ENCODE results near the gene MAP4K5.
A peak's percentile ranks its signal among the peaks of the same experiment; 100 is the strongest.
"Not testable (repeated sequence)": the region's sequence is repeated elsewhere in the genome, so short reads cannot be mapped to it uniquely, and the experiment has no call there.

The MAP4K5 gene

DNA sequence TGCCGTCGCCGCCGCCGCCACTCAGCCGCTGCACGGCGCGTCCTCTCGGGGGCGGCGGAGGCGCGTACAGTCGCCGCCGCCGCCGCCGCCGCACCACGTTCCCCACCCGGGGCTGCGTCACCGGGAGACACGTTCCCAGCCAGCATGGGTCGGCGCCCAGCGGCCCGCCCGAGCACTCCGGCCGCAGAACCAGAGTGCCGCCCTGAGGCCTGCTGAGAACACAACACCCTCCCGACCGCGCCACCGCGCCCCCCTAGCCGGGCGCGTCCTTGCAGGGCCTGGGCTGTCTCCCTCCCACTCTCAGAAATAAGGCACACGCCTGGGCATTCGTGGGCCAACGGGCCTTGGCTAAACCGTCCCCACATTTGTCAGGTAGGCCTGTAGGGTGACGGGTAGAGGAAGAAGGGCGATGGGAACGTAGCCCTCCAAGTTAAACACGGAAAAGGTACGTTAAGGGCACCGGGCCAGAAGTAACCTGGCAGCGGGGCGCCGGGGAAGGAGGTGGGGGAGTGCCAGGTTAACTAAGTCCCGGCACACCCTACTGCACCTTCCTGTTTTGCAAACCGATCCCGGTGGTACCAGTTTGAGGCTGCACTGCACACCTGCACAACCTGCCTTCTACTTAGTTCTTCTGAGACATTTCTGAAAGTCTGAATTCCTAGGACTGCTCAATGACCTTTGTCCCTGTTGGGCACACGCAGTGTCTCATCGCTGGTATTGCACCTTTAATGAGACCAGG lies at the start of gene MAP4K5:
Gene MAP4K5, minus strand, starts transcription at position 68 of the 739 bp plus-strand sequence. CDS start 520 bp downstream, outside the sequence.
- no peak for DNase-seq (ENCODE audit: low read depth, low spot score)

DNA sequence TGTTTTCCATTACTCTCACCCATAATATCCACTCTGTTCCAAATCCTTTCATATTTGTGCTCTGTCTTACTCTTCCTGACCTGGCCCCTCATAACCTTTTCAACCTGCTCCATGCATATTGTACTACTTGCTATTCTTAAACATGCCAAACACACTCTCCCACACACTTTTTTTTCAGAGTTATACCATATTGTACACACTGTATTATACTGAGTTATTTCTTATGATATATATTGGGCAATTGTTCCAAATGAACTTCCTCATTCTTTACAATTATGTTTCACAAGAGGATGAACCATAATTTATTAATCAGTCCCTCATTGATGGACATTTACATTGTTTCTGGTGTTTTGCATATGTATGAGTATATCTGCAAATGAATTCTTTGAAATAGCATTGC lies 46.1 kb upstream of the MAP4K5 start:
- DNase-seq (ENCODE audit: low read depth, low spot score) = no peak

DNA sequence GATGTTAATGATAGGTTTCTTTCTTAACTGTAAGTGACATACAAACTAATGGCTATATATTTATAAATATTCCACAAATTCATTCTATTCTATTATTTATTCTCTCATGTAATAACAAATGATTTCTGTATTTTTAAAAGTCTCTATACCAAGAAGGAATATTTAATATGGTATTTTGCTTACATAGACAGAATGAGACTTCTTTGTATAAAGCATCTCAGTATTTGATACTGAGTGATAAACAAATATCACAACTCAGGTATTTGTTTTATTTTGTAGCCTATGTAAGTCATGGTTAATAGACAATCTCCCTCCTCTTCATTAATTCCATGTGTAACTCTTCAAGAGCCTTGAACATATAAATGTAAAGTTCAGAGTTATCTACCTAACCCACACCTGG lies 45.6 kb upstream of the MAP4K5 start:
- DNase-seq (ENCODE audit: low read depth, low spot score) = no peak

DNA sequence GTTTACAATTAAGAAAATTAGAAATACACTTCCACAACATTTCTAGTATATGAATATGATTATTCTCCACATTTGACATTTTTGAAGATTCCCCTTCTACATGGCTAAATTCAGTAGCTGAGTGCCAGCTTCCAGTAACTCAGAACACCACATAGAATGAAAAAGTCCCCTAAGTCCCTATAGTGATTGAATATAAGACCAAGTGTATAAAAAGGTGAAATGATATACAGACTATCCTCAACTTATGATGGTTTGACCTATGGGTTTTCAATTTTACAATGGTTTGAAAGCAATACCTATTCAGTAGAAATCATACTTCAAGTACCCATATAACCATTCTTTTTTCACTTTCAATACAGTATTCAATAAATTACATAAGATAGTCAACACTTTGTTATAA lies 43.4 kb upstream of the MAP4K5 start:
- DNase-seq (ENCODE audit: low read depth, low spot score) = no peak

DNA sequence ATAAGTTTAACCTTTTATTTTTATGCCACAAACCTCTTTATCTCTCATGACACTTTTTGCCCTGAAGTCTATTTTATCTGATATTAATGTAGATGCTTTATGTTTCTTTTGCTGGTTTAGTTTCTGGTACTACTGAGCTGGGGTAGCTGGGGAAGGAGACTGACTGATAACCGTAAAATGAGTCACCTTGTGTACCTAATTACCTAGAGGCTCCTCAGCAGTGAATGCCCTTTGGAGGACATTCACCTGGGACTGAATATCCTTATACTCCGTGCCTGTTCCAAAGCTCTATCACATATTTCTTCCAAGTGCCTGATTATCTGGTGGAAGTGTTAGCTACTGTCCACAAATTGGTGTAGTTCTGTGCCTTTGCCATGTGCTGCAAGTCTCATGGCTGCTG lies 41.5 kb upstream of the MAP4K5 start:
- DNase-seq (ENCODE audit: low read depth, low spot score) = no peak

DNA sequence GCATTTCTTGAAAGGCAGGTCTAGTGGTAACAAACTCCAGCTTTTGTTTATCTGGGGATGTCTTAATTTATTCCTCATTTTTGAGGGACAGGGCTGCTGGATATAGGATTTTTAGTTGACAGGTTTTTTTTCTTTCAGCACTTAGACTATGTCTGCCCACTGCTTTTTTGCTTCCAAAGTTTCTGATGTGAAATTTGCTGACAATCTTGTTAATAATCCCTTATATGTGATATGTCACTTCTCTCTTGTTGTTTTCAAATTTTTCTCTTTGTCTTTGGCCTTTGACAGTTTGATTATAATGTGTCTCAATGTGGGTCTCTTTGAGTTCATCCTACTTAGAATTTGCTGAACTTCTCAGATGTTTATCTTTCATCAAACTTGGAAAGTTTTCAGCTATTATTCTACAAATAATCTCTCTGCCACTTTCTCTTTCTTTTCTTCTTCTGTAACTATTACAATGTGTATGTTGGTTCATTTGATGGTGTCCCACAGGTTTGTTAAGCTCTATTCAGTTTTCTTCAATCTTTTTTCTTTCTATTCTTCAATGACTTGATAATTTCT lies 37.4 kb upstream of the MAP4K5 start:
- DNase-seq (ENCODE audit: low read depth, low spot score) = no peak

DNA sequence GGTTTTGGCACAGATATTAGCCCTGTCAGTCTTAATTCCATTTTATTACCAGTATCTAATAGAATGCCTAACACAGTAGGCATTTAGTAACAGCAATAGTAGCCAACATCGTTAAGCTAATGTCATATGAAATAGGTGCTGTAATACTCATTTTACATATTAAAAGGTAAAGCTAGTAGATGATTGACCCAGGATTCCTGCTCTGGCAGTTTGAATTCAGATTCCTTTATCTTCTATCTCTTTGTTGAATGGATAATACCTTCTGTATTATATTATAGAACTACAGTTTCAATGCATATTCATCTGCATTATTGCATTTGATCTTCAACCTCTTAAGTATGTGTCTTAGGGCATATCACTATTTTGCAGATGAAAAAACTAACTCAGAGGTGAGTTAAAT lies 30.5 kb upstream of the MAP4K5 start:
- no peak for DNase-seq (ENCODE audit: low read depth, low spot score)

DNA sequence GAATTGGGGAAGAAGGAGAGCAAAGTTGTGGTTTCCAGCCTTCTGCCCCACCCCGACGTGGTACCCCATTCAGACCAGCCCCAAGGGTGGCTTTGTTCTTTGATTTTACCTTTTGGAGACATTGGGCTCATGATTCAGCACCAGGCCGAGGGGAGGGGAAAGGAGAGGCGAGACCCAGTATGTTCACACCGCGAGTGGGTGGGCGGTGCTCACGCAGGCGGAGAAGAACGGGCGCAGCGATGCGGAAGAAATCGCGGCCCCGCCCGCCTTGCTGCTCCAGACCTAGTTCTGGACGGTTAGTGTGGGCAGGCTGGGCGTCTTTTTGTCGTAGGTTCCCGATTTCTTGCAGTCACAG lies 28.5 kb upstream of the MAP4K5 start:
- no peak for DNase-seq (ENCODE audit: low read depth, low spot score)

DNA sequence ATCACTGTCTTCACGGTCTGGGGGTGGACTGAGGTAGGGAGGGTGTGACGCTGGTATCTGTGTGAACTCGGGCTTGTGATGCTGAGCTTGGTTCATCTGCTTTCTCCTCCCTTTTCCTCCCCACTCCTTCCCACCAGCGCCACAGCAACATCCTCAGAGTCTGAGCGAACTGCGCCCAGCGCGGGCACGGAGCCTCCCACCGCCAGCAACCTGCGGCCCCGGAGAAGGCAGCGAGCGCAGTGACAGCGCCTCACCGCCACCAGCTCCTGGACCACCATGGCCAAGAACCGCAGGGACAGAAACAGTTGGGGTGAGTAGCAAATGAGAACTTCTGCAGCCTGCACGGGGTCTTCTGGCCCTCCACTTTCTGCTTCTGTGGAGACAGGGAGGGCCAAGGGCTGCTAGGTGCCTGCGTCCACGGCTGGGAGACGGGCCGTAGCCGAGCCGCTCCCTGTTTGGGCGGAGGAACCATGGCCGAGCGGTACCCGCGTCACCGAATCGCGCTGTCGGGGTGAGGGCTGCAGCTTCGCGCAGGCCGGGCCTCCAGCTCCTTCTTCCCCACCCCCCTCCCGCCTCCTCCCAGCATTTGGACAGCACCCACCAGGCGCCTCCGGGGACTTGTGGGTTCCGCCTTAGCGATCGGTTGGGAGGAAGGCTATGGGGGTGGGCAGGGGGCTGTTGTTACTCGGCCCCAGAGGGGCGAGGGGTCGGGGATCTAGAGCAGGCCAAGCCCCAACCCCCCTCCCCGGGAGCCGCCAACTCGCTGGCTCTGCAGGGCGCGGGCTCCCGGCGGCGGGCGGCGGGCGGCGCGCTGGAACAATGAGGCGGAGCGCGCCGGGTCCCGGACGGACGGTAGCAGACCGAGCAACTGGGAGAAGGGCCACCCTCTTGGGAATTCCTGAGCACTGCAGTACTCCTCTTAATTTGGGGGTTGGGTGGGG lies 27.9 kb upstream of the MAP4K5 start, which contains the start of gene ATL1:
Gene ATL1, plus strand, starts transcription at position 156 of the 941 bp plus-strand sequence. Its CDS starts 121 bp downstream, at position 277.
- peak; percentile 33 for DNase-seq (ENCODE audit: low read depth, low spot score)

DNA sequence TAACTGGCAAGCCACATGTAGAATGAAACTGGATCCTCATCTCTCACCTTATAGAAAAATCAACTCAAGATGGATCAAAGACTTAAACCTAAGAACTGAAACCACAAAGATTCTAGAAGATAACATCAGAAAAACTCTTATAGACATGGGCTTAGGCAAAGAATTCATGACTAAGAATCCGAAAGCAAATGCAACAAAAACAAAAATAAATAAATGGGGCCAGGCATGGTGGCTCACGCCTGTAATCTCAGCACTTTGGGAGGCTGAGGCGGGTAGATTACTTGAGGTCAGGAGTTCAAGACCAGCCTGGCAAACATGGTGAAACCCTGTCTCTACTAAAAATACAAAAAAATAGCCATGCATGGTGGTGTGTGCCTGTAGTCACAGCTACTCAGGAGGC lies 20.4 kb upstream of the MAP4K5 start:
- not testable (repeated sequence) for DNase-seq (ENCODE audit: low read depth, low spot score)

DNA sequence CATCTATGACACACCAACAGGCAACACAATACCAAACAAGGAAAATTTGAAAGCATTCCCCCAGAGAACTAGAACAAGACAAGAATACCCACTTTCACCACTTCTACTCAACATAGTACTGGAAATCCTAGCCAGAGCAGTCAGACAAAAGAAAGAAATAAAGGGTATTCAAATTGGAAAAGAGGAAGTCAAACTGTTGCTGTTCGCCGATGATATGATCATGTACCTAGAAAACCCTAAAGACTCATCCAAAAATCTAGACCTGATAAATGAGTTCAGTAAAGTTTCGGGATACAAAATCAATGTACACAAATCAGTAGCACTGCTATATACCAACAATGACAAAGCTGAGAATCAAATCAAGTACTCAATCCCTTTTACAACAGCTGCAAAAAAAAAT lies 19.5 kb upstream of the MAP4K5 start:
- no peak for DNase-seq (ENCODE audit: low read depth, low spot score)

DNA sequence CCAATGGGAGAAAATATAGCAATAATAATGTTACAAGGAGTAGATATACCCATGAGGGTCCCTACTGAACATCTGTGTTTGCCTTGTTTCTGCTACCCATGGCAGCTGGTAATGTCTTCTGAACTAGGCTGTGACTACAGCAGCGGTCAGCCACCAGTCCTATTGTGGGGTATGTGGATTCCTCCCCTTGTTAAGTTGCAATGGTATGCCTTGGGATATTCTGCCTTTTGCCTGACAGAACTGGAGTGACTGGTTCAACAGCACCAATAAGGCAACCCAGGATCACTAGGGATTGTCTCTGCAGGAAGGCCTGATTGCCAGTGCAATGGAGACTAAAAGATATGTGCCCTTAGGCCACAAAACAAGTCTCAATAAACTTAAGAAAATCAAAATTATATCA lies 17.9 kb upstream of the MAP4K5 start:
- DNase-seq (ENCODE audit: low read depth, low spot score) = no peak

DNA sequence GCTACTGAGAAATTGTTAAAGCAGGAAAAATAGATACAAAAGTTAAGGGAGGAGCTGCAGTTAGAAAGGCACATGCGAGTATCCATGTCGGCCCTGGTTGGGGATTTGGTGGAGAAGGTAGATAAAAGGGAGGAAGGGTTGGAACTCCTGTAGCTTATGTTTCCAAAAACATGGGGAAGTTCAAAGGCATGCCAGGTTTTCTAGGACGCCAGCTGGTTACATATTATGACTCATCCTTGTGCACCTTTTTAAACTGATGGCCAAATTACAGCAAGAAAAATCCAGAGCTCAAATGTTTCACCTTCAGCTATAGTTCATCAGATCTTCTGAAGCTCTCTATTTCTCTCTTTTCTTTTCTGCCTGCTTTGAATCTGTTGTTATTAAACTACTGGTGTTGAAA lies 13.2 kb upstream of the MAP4K5 start:
- no peak for DNase-seq (ENCODE audit: low read depth, low spot score)

DNA sequence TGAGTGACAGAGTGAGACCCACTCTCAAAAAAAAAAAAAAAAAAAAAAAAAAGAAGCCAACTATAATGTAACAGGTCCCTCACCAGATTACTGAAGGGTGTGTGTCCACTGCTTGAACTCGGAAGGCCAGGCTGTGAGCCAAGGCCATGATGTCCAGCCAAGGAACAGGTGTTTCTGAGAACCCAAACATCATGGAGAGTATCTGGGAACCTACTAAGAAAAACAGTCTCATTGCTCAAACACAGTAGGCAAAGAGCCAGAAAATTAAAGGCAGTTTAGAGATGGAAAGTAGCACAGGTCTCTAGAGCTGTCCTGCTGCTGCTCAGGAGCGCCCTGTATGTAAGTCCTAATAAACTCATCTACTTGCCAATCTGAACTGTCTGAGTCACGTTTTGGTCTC lies 12.5 kb upstream of the MAP4K5 start:
- no peak for DNase-seq (ENCODE audit: low read depth, low spot score)

DNA sequence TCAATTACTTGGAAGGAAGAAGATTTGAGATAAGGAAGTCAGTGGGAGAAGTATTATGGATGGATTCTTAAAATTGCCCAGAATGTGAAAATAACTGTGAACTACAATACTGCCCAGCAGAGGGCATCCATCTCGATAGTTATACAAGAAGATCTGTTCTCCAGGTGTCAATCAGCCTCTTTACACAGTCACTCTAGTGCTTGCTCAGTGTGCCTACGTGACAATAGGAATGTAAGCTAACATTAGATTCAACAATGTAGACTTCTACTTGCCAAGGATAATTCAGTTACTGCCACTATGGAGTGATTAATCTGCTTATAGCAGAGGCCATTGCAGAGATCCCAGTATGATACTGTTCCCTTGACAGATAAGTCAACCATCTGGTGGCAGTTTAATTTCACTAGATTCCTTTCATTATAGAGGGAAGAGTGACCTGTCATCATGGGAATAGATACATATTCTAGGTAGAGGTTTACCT lies 10.6 kb upstream of the MAP4K5 start:
- DNase-seq (ENCODE audit: low read depth, low spot score) = no peak

DNA sequence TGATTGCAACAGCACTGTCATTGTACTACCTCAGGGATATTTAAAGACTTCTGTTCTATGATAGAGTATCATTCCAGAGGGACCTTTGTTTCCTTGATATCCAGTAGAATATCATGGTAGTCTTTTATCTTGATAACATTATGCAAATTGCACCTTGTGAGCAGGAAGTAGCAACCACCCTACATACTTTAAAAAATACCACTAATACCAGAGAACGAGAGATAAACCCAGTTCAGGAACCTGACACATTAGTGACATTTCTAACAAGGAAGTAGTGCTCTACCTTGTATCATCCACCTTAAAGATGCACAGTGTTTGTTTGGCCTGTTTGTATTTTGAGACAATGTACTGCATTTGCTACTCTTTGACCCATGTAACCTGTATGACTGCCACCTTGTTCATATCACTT lies 8.8 kb upstream of the MAP4K5 start:
- no peak for DNase-seq (ENCODE audit: low read depth, low spot score)

DNA sequence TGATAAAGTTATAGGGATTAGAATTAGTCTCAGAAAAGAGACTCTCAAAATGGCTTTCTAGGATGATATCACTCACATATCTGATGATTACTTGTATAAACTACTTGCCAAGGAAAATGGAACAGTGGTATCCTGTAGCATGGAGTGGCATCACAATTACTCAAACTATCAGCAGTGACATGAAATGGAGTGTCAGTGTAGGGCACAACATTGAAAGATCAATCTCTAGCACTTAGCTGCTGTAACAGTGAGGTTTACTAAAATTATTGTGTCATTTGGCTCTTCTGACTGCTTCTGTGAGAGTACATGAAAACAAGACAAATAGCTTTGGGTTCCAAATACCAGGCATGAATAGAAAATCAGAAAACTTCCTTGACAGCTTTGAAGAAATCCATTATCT lies 6.7 kb upstream of the MAP4K5 start:
- no peak for DNase-seq (ENCODE audit: low read depth, low spot score)

DNA sequence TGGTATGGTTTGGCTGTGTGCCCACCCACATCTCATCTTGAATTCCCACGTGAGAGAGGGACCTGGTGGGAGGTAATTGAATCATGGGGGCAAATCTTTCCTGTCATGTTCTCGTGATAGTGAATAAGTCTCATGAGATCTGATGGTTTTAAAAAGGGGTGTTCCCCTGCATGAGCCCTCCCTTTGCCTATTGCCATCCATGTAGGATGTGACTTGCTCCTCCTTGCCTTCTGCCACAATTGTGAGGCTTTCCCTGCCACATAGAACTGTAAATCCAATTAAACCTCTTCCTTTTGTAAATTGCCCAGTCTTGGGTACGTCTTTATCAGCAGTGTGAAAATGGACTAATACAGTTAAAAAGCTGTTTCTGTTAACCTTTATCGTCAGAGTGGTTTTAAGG lies 5.7 kb upstream of the MAP4K5 start:
- DNase-seq (ENCODE audit: low read depth, low spot score) = not testable (repeated sequence)

DNA sequence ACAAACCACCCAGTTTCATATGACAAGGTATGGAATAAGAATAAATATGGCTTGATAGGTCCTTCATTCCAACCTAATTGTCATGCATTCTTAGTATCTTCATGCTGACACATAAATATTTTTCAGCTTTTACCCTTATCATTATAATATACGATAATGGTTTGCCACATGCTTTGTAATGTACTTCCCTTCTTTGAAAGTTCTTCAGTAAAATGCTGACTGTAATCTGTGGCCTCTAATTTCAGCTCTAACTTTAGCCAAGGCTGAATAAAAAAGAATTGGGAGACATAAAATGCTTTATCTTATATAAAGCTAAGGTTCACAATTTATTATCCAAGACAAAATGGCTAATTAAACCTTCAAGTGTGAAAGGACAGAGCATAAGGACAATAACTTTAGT lies 2.6 kb upstream of the MAP4K5 start:
- DNase-seq (ENCODE audit: low read depth, low spot score) = no peak

DNA sequence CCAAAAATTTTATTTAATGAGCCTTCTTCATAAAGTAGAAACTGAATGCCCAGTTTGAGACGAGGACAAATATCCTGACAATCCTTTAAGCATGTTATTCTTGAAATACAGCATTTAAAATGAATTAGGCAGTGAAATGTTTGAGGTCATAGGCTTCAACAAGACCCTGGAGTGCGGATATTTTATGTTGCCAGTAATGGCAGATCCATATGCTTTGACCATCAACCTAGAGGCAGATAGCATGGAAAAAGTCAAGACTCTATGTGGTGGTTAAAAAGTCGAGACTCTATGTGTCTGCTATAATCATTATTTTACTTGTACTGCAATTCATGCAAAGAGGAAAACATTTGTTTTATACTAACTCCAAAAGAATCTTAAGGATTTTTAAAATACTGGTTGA lies 2.0 kb upstream of the MAP4K5 start:
- no peak for DNase-seq (ENCODE audit: low read depth, low spot score)

DNA sequence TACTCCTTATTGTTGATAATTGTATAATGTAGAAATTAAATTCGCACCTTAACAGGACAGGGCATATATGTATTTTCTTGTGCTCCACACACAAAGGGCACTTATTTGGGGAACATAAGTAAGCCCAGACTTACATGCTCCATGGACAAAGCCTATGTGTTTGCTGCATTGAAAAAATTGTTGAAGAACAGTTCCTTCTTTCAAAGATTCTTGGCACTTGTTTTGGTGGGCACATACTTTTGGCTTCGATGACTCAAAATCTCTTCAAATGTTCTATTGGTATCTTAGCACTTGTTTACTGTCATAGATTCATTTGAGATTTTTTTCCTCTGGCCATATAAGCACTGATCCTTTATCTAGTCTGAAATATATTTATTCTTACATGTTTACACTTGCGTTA lies 1.4 kb upstream of the MAP4K5 start:
- no peak for DNase-seq (ENCODE audit: low read depth, low spot score)

DNA sequence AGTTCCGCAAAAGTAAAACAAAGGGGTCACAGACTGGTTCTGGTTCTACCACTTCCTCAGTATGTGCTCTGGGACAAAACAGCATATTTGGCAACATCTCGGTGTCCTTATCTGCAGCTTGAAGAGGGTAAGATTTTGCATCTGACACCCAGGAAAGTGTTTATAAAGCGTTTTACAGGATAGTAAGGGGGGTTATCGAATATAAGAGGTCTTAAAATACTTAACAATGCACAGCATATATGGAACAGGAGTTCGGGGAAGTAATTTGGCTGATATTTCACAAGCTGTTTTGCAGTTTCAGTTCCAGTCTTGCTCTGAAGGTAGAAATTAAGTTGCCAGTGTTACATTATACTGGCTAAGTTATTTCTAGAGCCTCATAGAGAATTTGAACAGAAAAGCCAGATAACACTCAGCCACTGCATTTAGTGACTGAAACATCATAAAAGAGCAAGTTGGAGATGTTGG lies 904 bp upstream of the MAP4K5 start:
- no peak for DNase-seq (ENCODE audit: low read depth, low spot score)

Data from iPS DF 19.7 (cell line).